IMR-90 (cell line): Measurements from ENCODE around the gene CST3. TPM values are rescaled to one million over a fixed set of nuclear protein-coding genes. Genes with fewer than 3 reads are reported as not detected.

Experiments
- ATAC-seq: fragments of 200-7000 bp; cut with Tn5 transposase; 2 replicates; pipeline ENCODE4 v1.9.1; 2020; ENCODE audit warnings: low read depth, mild to moderate bottlenecking, moderate library complexity
- BruUV-seq: library from RNA; stranded (reverse); fragments of 400-500 nt; replicated peaks from 2 replicates; lab custom pipeline; 2021; lab: Mats Ljungman, UMichigan
- CTCF ChIA-PET: fragments of 300-600 bp; formaldehyde crosslinking; extraction: SDS; loops from one replicate; lab custom pipeline; 2021; ENCODE audit warnings: antibody characterized with exemption; lab: Yijun Ruan, JAX
- POLR2A ChIA-PET: fragments of 300-600 bp; sonication (Branson Sonifier 250); formaldehyde crosslinking; loops from one replicate; lab custom pipeline; 2022; ENCODE audit warnings: antibody characterized with exemption; ENCODE audit not compliant: unreplicated experiment; lab: Charles Lee
- DNase-seq: peaks from one replicate; pipeline ENCODE4 v3.0.0; 2013
- H2AFZ ChIP-seq: replicated peaks from 2 replicates; pipeline ENCODE3; 2013; ENCODE audit warnings: low read length, mild to moderate bottlenecking; ENCODE audit not compliant: poor library complexity
- H2AK5ac ChIP-seq: 2 replicates; pipeline ENCODE4 v1.6.1; 2013; ENCODE audit warnings: low read depth, low read length, inconsistent platforms
- H2AK9ac ChIP-seq: replicated peaks from 2 replicates; pipeline ENCODE3; 2013; ENCODE audit warnings: mild to moderate bottlenecking, low read depth, low read length, moderate library complexity; ENCODE audit not compliant: poor library complexity
- H2BK120ac ChIP-seq: 2 replicates; pipeline ENCODE4 v1.6.1; 2013; ENCODE audit warnings: low read depth, low read length, inconsistent platforms
- H2BK15ac ChIP-seq: 3 replicates; pipeline ENCODE4 v1.6.1; 2013; ENCODE audit warnings: low read depth, low read length, inconsistent platforms
- H2BK20ac ChIP-seq: 2 replicates; pipeline ENCODE4 v1.6.1; 2013; ENCODE audit warnings: low read depth, mild to moderate bottlenecking, inconsistent platforms, low read length, moderate library complexity
- H2BK5ac ChIP-seq: 2 replicates; pipeline ENCODE4 v1.6.1; 2013; ENCODE audit warnings: mild to moderate bottlenecking, low read depth, low read length, inconsistent platforms; ENCODE audit not compliant: poor library complexity, severe bottlenecking
- H3K14ac ChIP-seq: replicated peaks from 2 replicates; pipeline ENCODE4 v1.6.1; 2013; ENCODE audit warnings: low read depth, low read length, inconsistent platforms
- H3K18ac ChIP-seq: 2 replicates; pipeline ENCODE4 v1.6.1; 2013; ENCODE audit warnings: low read depth, low read length, control low read depth
- H3K23ac ChIP-seq: 2 replicates; pipeline ENCODE4 v1.6.1; 2013; ENCODE audit warnings: low read depth, low read length, inconsistent platforms
- H3K27ac ChIP-seq: 2 replicates; pipeline ENCODE4 v1.5.1; 2013; ENCODE audit warnings: mild to moderate bottlenecking, control low read depth, low read length; ENCODE audit not compliant: insufficient read depth
- H3K27me3 ChIP-seq: 2 replicates; pipeline ENCODE4 v1.6.1; 2013; ENCODE audit warnings: low read length; ENCODE audit not compliant: control insufficient read depth, insufficient read depth
- H3K36me3 ChIP-seq: 2 replicates; pipeline ENCODE4 v1.6.1; 2013; ENCODE audit warnings: low read length, mixed read lengths; ENCODE audit not compliant: control insufficient read depth, insufficient read depth
- H3K4ac ChIP-seq: 2 replicates; pipeline ENCODE4 v1.6.1; 2013; ENCODE audit warnings: low read depth, low read length, inconsistent platforms
- H3K4me1 ChIP-seq: 2 replicates; pipeline ENCODE4 v1.6.1; 2013; ENCODE audit warnings: low read length, mixed read lengths; ENCODE audit not compliant: control insufficient read depth, insufficient read depth
- H3K4me2 ChIP-seq: 2 replicates; pipeline ENCODE4 v1.6.1; 2013; ENCODE audit warnings: low read depth, mild to moderate bottlenecking, control low read depth, low read length, moderate library complexity
- H3K4me3 ChIP-seq: 2 replicates; pipeline ENCODE4 v1.5.1; 2013; ENCODE audit warnings: low read depth, mild to moderate bottlenecking, control low read depth, low read length, moderate library complexity; ENCODE audit not compliant: insufficient read depth
- H3K56ac ChIP-seq: 2 replicates; pipeline ENCODE4 v1.6.1; 2013; ENCODE audit warnings: low read length, inconsistent platforms; ENCODE audit not compliant: insufficient read depth; ENCODE audit errors: extremely low read depth
- H3K79me1 ChIP-seq, 2 experiments: 2 replicates each; pipeline ENCODE4 v1.6.1; 2013; ENCODE audit warnings: low read length in 2 of 2, inconsistent platforms in 1 of 2, low read depth in 1 of 2
- H3K9ac ChIP-seq: 2 replicates; pipeline ENCODE4 v1.6.1; 2013; ENCODE audit warnings: low read depth, low read length, control low read depth
- H3K9me1 ChIP-seq: 2 replicates; pipeline ENCODE4 v1.6.1; 2013; ENCODE audit warnings: low read length, inconsistent platforms; ENCODE audit not compliant: insufficient read depth
- H3K9me3 ChIP-seq: 2 replicates; pipeline ENCODE4 v1.6.1; 2013; ENCODE audit warnings: low read length; ENCODE audit not compliant: control insufficient read depth, insufficient read depth
- H4K20me1 ChIP-seq: 2 replicates; pipeline ENCODE4 v1.6.1; 2013; ENCODE audit warnings: low read length, inconsistent platforms; ENCODE audit not compliant: insufficient read depth
- H4K5ac ChIP-seq: 2 replicates; pipeline ENCODE4 v1.6.1; 2013; ENCODE audit warnings: mild to moderate bottlenecking, low read depth, low read length, control low read depth
- H4K8ac ChIP-seq, 2 experiments: 2 replicates each; pipeline ENCODE4 v1.6.1; 2013; ENCODE audit warnings: low read depth in 2 of 2, low read length in 2 of 2, control low read depth in 1 of 2, inconsistent platforms in 1 of 2
- H4K91ac ChIP-seq: 2 replicates; pipeline ENCODE4 v1.6.1; 2013; ENCODE audit warnings: low read depth, low read length, inconsistent platforms; ENCODE audit not compliant: insufficient read depth
- BHLHE40 ChIP-seq: fragments of 150-350 bp; IDR thresholded peaks from 2 replicates; pipeline ENCODE4 v1.6.1; 2016; ENCODE audit warnings: mild to moderate bottlenecking, low read depth, low read length
- CHD1 ChIP-seq: IDR thresholded peaks from 2 replicates; pipeline ENCODE4 v1.6.1; 2012; ENCODE audit warnings: low read depth, low read length, improper control_type of control experiment
- MAFK ChIP-seq: IDR thresholded peaks from 2 replicates; pipeline ENCODE4 v1.6.1; 2012; ENCODE audit warnings: low read depth, low read length, improper control_type of control experiment
- NFE2L2 ChIP-seq: fragments of 150-350 bp; IDR thresholded peaks from 2 replicates; pipeline ENCODE4 v1.6.1; 2016; ENCODE audit warnings: low read depth, mild to moderate bottlenecking, low read length
- POLR2A ChIP-seq: IDR thresholded peaks from 2 replicates; pipeline ENCODE4 v1.6.1; 2012; ENCODE audit warnings: mild to moderate bottlenecking, low read depth, low read length
- RFX5 ChIP-seq: IDR thresholded peaks from 2 replicates; pipeline ENCODE4 v1.8.0; 2012; ENCODE audit warnings: low read depth, mild to moderate bottlenecking, low read length, moderate library complexity
- SMC3 ChIP-seq: fragments of 150-350 bp; IDR thresholded peaks from 2 replicates; pipeline ENCODE4 v1.6.1; 2016; ENCODE audit warnings: low read depth, mild to moderate bottlenecking, antibody characterized with exemption, low read length, moderate library complexity
- WGBS, 2 experiments: methylation state at CpG; one replicate each; pipeline versions ENCODE4 v1.1.5 to v1.1.7; 2013; ENCODE audit warnings: missing lambda C conversion rate in 2 of 2; ENCODE audit not compliant: insufficient read length in 1 of 2; ENCODE audit errors: extremely low coverage in 2 of 2; 5-methylcytosine and 5-hydroxymethylcytosine counted together
- dilution Hi-C: fragments of 300-500 bp; cut with HindIII; formaldehyde crosslinking; loops from one replicate; pipeline ENCODE4 v1.14.3; 2018; ENCODE audit warnings: low sequenced_read_pairs; ENCODE audit not compliant: unreplicated experiment
- in situ Hi-C: fragments of 300-500 bp; cut with MboI; formaldehyde crosslinking; loops from 3 replicates; pipeline ENCODE4 v1.14.3; 2019; ENCODE audit warnings: low sequenced_read_pairs, inconsistent platforms, mixed read lengths
- intact Hi-C: fragments of 100-400 bp; cut with micrococcal nuclease; formaldehyde crosslinking; loops from 2 replicates; pipeline ENCODE4 v1.10.0; 2022
- polyA plus RNA-seq, 3 experiments: library from polyadenylated mRNA; depleted of rRNA; stranded (reverse); fragments of >200 nt; gene quantifications; 2 replicates each; pipeline ENCODE4 v1.2.3, GENCODE V29; 2012; ENCODE audit warnings: low replicate concordance in 1 of 3
- total RNA-seq: library from RNA; depleted of rRNA; stranded (reverse); fragments of >200 nt; gene quantifications from 2 replicates; pipeline ENCODE4 v1.2.3, GENCODE V29; 2012
- TF ChIP-seq, protein P1 (sequence below): fragments of 150-350 bp; IDR thresholded peaks from 2 replicates; pipeline ENCODE4 v1.6.1; 2017; ENCODE audit warnings: mild to moderate bottlenecking, antibody characterized with exemption, low read length, low read depth
- TF ChIP-seq, protein P2 (sequence below): conservative IDR thresholded peaks from 2 replicates; pipeline ENCODE4 v1.5.1; 2012; ENCODE audit warnings: mild to moderate bottlenecking, low read depth, low read length, improper control_type of control experiment
- TF ChIP-seq, protein P3 (sequence below): fragments of 150-350 bp; IDR thresholded peaks from 2 replicates; pipeline ENCODE4 v1.6.1; 2016; ENCODE audit warnings: low read depth, mild to moderate bottlenecking, low read length, moderate library complexity, borderline replicate concordance

CST3 gene
- total and polyA plus RNA-seq, 2 of the 4 experiments (the other 2 are of a cell fraction): 26.0 to 471 TPM

DNA sequence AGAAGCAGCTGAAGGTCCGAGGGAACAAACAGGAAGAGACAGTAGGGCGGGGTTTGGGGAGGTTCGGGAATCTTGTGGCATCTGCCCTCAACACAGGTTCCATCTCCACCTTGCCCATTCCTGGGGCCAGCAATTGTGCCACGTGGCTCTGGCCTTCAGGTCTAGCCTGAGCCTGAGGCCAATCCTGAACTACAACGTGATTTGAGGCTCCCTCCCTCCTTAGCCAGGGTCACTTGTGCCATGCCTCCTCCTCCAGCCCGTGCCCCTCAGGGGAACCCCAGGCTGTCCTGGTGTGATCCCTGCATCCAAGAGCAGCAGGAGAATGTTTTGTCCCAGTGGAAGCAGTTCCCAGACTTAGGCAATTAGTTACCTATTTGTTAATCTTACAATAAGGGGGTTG lies 35.1 kb downstream of the CST3 start:
- Histone ChIP-seq H2BK15ac (no peak overlapping the region), H3K27ac (no peak overlapping the region), H3K4me1 (no peaks in the 10 kb centered on the region), H2BK20ac (no peak overlapping the region), H2BK120ac (no peak overlapping the region), H3K18ac (no peak overlapping the region), H3K27me3 (peaks cover 20% of the 10 kb centered on the region), H4K5ac (no peak overlapping the region), H4K8ac (no peak overlapping the region), H3K9me3 (no peaks in the 10 kb centered on the region), H3K4ac (no peak overlapping the region), H4K91ac (no peak overlapping the region), H4K20me1 (no peaks in the 10 kb centered on the region), H3K36me3 (no peaks in the 10 kb centered on the region), H3K23ac (no peak overlapping the region), H3K4me2 (no peak overlapping the region), H3K79me1 (no peaks in the 10 kb centered on the region), H2AFZ (no peak overlapping the region), H3K14ac (no peak overlapping the region), H3K4me3 (no peak overlapping the region), H2BK5ac (no peak overlapping the region), H3K56ac (no peak overlapping the region), H3K9me1 (no peaks in the 10 kb centered on the region), H2AK9ac (no peak overlapping the region), H2AK5ac (no peak overlapping the region), H3K9ac (no peak overlapping the region)
- intact Hi-C loops (loop anchor here (10.0 kb wide), 1 partner anchor 908 kb away; no protein-coding TSS in a partner anchor), in situ Hi-C loops (loop anchor here (10.0 kb wide), 1 partner anchor 158 kb away; no protein-coding TSS in a partner anchor), dilution Hi-C loops (no loop called here)
- POLR2A ChIA-PET: no interaction called here
- no TSS peak for BruUV-seq
- 39% methylated on average over 2 of the region's 6 CpGs; no CpG with 5 or more reads in 1 of the 2 experiments for WGBS, 2 experiments
- TF ChIP-seq NFE2L2: no peak
- TF ChIP-seq MAFK: no peak
- TF ChIP-seq, protein P1, sequence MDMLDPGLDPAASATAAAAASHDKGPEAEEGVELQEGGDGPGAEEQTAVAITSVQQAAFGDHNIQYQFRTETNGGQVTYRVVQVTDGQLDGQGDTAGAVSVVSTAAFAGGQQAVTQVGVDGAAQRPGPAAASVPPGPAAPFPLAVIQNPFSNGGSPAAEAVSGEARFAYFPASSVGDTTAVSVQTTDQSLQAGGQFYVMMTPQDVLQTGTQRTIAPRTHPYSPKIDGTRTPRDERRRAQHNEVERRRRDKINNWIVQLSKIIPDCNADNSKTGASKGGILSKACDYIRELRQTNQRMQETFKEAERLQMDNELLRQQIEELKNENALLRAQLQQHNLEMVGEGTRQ: no peak
- no peak for TF ChIP-seq SMC3
- no peak for TF ChIP-seq POLR2A
- no peak for TF ChIP-seq CHD1
- TF ChIP-seq, protein P2, sequence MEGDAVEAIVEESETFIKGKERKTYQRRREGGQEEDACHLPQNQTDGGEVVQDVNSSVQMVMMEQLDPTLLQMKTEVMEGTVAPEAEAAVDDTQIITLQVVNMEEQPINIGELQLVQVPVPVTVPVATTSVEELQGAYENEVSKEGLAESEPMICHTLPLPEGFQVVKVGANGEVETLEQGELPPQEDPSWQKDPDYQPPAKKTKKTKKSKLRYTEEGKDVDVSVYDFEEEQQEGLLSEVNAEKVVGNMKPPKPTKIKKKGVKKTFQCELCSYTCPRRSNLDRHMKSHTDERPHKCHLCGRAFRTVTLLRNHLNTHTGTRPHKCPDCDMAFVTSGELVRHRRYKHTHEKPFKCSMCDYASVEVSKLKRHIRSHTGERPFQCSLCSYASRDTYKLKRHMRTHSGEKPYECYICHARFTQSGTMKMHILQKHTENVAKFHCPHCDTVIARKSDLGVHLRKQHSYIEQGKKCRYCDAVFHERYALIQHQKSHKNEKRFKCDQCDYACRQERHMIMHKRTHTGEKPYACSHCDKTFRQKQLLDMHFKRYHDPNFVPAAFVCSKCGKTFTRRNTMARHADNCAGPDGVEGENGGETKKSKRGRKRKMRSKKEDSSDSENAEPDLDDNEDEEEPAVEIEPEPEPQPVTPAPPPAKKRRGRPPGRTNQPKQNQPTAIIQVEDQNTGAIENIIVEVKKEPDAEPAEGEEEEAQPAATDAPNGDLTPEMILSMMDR: no peak
- TF ChIP-seq RFX5: no peak
- TF ChIP-seq, protein P3, sequence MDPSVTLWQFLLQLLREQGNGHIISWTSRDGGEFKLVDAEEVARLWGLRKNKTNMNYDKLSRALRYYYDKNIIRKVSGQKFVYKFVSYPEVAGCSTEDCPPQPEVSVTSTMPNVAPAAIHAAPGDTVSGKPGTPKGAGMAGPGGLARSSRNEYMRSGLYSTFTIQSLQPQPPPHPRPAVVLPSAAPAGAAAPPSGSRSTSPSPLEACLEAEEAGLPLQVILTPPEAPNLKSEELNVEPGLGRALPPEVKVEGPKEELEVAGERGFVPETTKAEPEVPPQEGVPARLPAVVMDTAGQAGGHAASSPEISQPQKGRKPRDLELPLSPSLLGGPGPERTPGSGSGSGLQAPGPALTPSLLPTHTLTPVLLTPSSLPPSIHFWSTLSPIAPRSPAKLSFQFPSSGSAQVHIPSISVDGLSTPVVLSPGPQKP: no peak
- TF ChIP-seq BHLHE40: no peak
- no peak for DNase-seq
- ATAC-seq: no peak
- CTCF ChIA-PET: no interaction called here
